Adrenal gland (tissue), 12 donors: Measurements from ENCODE around the gene HSD17B3. TPM values are rescaled to one million over a fixed set of nuclear protein-coding genes. Genes with fewer than 3 reads are reported as not detected.
A peak's percentile ranks its signal among the peaks of the same experiment; 100 is the strongest.

Experiments
- DNase-seq, 7 donors: peaks; one replicate each; pipeline ENCODE4 v3.0.0-alpha.2; 2019 to 2020
- H3K27ac ChIP-seq, 5 donors: fragments of 200-600 bp; sonication (generic) in 4 of 5; 1 replicate in 3 of 5; 2 replicates in 2 of 5; pipeline versions ENCODE4 v1.5.1 to v1.8.0; 2016 to 2020; ENCODE audit warnings: mild to moderate bottlenecking in 1 of 5
- H3K27me3 ChIP-seq: fragments of 200-600 bp; 2 replicates; pipeline ENCODE4 v1.8.0; 2021
- H3K36me3 ChIP-seq, 2 donors: fragments of 200-600 bp; replicated peaks in 1 of 2; 1 replicate in 1 of 2; 2 replicates in 1 of 2; pipeline versions ENCODE4 v1.5.1 to v1.8.0; 2018 to 2022
- H3K4me1 ChIP-seq, 2 donors: fragments of 200-600 bp; replicated peaks in 1 of 2; 1 replicate in 1 of 2; 2 replicates in 1 of 2; pipeline versions ENCODE4 v1.5.1 to v1.8.0; 2018 to 2021
- H3K4me3 ChIP-seq, 4 donors: fragments of 200-600 bp; sonication (generic) in 3 of 4; one replicate each; pipeline ENCODE4 v1.5.1; 2016 to 2018
- H3K9me3 ChIP-seq, 3 donors: fragments of 200-600 bp; sonication (generic) in 1 of 3; replicated peaks in 1 of 3; 1 replicate in 2 of 3; 2 replicates in 1 of 3; pipeline versions ENCODE4 v1.5.1 to v1.8.0; 2016 to 2021
- POLR2A ChIP-seq, 2 donors: fragments of 450-650 bp; IDR thresholded peaks; one replicate each; pipeline ENCODE4 v1.6.1; 2017; ENCODE audit warnings: antibody characterized with exemption in 2 of 2, mild to moderate bottlenecking in 2 of 2, moderate library complexity in 1 of 2
- WGBS, 4 donors: extraction: QIAGEN DNeasy Blood & Tissue Kit in 2 of 4; methylation state at CpG; one replicate each; pipeline versions ENCODE4 v1.1.5 to v1.1.7; 2013 to 2017; 5-methylcytosine and 5-hydroxymethylcytosine counted together
- intact Hi-C, 2 donors: fragments of 100-400 bp; cut with DNase I; formaldehyde crosslinking; loops; one replicate each; pipeline versions ENCODE4 v1.14.1 to v1.15.0; 2022 to 2023
- polyA plus RNA-seq, 3 donors: library from polyadenylated mRNA; stranded (reverse); fragments of 200-250 nt in 2 of 3; fragments of 350-450 nt in 1 of 3; fragmentation: Illumina TruSeq in 1 of 3; extraction: RNeasy Lipid Tissue Mini Kit (QIAGEN cat#74804) in 1 of 3; gene quantifications; one replicate each; pipeline ENCODE4 v1.2.3, GENCODE V29; 2013 to 2014
- total RNA-seq, 9 donors: library from RNA; depleted of rRNA in 4 of 9; stranded (reverse); fragments of >200 nt in 4 of 9; fragments of 120-200 nt in 1 of 9; fragmentation: NEBNext Ultra II Directional in 1 of 9; extraction: Animal tissue kit (Norgen Biotek cat#: 25700) in 1 of 9; gene quantifications; one replicate each; pipeline versions ENCODE4 v1.1.0 to v1.2.4, GENCODE V29; 2013 to 2023
- TF ChIP-seq, protein P1 (sequence below), 6 experiments: fragments of 450-650 bp in 4 of 6; fragments of 200-600 bp in 2 of 6; sonication (generic) in 1 of 6; IDR thresholded peaks; 1 replicate in 5 of 6; 2 replicates in 1 of 6; pipeline versions ENCODE4 v1.5.1 to v1.8.0; 2016 to 2021; ENCODE audit warnings: antibody characterized with exemption in 6 of 6, mild to moderate bottlenecking in 2 of 6, moderate library complexity in 1 of 6
- donor health status: healthy with polysubstance abuse.
- donor health status: Bipolar disorder and iron deficiency.
- donor health status: DM: yes; HTN: yes; CAD: no.
- donor health status: DM: no; HTN: no; CAD: no.
- donor health status: DM: no; HTN: no; CAD: no.
- donor health status: DM: yes; HTN: yes; CAD: no.

HSD17B3 gene
- total and polyA plus RNA-seq, 12 donors: 0.57 to 14.6 (median 4.7) TPM; not detected in 8

DNA sequence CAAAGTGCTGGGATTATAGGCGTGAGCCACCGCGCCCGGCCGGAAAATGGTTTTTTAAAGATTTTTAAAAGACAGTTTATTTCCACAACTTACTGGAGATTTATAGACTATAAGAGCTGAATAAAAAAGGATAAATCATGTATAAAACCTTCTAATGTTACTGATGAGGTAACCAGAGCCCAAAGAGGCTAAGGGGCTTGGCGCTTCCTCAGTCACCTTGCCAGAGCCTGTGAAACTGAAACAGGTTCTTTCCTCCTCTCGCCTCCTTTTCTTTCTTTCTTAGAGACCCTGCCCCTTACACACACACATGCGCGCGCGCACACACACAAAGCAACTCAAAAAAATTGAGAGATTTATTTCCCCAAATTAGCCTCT lies 69.8 kb downstream of the HSD17B3 start:
- Histone ChIP-seq H3K4me1 (peaks cover 0 to 11% of the 10 kb centered on the region in 2 donors), H3K27ac (peak overlapping the region in 2 of 5 donors; percentile 34 to 75), H3K4me3 (no peak overlapping the region), H3K36me3 (no peaks in the 10 kb centered on the region), H3K9me3 (no peaks in the 10 kb centered on the region), H3K27me3 (no peaks in the 10 kb centered on the region)
- no peak for DNase-seq
- intact Hi-C loops: loop anchor here (5.0 to 10.0 kb wide), 3 partner anchors 83 to 433 kb away; no protein-coding TSS in a partner anchor
- no peak for TF ChIP-seq POLR2A (IDR thresholded peaks at IDR 0.05)
- TF ChIP-seq, protein P1, sequence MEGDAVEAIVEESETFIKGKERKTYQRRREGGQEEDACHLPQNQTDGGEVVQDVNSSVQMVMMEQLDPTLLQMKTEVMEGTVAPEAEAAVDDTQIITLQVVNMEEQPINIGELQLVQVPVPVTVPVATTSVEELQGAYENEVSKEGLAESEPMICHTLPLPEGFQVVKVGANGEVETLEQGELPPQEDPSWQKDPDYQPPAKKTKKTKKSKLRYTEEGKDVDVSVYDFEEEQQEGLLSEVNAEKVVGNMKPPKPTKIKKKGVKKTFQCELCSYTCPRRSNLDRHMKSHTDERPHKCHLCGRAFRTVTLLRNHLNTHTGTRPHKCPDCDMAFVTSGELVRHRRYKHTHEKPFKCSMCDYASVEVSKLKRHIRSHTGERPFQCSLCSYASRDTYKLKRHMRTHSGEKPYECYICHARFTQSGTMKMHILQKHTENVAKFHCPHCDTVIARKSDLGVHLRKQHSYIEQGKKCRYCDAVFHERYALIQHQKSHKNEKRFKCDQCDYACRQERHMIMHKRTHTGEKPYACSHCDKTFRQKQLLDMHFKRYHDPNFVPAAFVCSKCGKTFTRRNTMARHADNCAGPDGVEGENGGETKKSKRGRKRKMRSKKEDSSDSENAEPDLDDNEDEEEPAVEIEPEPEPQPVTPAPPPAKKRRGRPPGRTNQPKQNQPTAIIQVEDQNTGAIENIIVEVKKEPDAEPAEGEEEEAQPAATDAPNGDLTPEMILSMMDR (IDR thresholded peaks at IDR 0.05): no peak
- WGBS, 4 donors: 48 to 66% (median 54%) methylated on average over 10 to 11 of the region's 11 CpGs

DNA sequence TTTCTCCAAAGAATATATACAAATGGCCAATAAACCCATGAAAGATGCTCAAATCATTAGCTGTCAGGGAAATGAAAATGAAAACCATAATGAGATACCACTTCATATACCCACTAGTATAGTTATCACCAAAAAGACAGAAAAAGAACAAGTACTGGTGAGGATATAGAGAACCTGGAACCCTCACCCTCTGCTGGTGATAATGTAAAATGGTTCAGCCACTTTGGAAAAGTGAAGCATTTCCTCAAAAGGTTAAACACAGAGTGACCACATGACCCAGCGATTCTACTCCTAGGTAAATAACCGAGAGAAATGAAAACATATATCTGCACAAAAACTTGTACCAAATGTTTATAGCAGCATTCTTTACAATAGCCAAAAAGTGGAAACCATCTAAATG lies 72.0 kb downstream of the HSD17B3 start:
- 76 to 89% (median 87%) methylated on average over 2 of the region's 2 CpGs for WGBS, 4 donors
- no peaks in the 10 kb centered on the region for H3K36me3 ChIP-seq
- DNase-seq: no peak
- peaks cover 0 to 11% of the 10 kb centered on the region in 2 donors for H3K4me1 ChIP-seq
- no peak overlapping the region for H3K4me3 ChIP-seq
- TF ChIP-seq POLR2A (IDR thresholded peaks at IDR 0.05): no peak
- TF ChIP-seq, protein P1 (IDR thresholded peaks at IDR 0.05): no peak
- intact Hi-C loops: loop anchor here (5.0 to 10.0 kb wide), 3 partner anchors 85 to 435 kb away; no protein-coding TSS in a partner anchor
- no peaks in the 10 kb centered on the region for H3K27me3 ChIP-seq
- no peak overlapping the region for H3K27ac ChIP-seq
- no peaks in the 10 kb centered on the region for H3K9me3 ChIP-seq

DNA sequence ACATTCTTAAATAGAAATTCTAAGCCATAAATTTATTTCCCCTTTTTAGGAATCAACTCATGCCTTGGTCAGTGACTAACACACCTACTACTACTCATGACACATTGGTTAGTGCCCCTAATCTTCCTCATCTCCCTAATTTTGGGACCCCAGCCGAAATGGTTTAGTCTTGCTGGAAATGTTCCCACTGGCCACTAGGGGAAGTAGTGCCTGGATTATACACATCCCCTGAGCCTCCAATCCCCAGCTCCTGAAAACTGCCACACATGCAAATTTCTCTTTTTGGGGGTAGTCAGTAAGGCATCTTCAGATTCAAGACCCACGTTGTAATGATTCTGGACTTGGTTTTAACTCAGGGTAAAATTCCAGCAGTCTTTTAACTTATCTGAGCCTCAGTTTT lies 79.8 kb downstream of the HSD17B3 start:
- intact Hi-C loops: no loop called here
- peaks cover 0 to 6% (median 5%) of the 10 kb centered on the region in 3 donors for H3K9me3 ChIP-seq
- no peaks in the 10 kb centered on the region for H3K36me3 ChIP-seq
- TF ChIP-seq, protein P1 (IDR thresholded peaks at IDR 0.05): peak in 5 of 6 experiments; percentile 19 to 45 (median 24)
- TF ChIP-seq POLR2A (IDR thresholded peaks at IDR 0.05): no peak
- H3K27ac ChIP-seq: no peak overlapping the region
- 31 to 41% (median 35%) methylated on average over 2 of the region's 2 CpGs for WGBS, 4 donors
- DNase-seq: no peak
- peaks cover 7 to 15% of the 10 kb centered on the region in 2 donors for H3K4me1 ChIP-seq
- no peak overlapping the region for H3K4me3 ChIP-seq
- peaks cover 5% of the 10 kb centered on the region for H3K27me3 ChIP-seq

DNA sequence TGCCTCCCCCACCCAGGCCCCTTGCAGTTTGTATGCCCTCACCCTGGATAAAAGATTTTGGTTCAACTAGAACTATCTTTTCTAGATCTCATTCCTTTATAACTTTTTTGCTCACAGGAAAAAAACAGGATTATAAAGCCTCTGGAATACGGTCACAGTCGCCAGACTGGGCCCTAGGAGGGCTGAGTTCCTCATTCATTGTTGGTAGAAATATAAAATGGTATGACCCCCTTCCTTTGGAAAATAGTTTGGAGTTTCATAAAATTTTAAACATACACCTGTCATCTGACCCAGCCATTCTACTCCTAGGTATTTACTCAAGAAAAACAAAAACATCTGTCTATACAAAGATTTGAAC lies 82.1 kb downstream of the HSD17B3 start:
- TF ChIP-seq POLR2A (IDR thresholded peaks at IDR 0.05): no peak
- TF ChIP-seq, protein P1 (IDR thresholded peaks at IDR 0.05): peak in 1 of 6 experiments; percentile 2
- WGBS, 4 donors: 91 to 100% (median 93%) methylated on average over 2 of the region's 2 CpGs
- Histone ChIP-seq H3K36me3 (no peaks in the 10 kb centered on the region), H3K27ac (no peak overlapping the region), H3K4me3 (peak overlapping the region in 1 of 4 donors; percentile 17), H3K27me3 (peaks cover 5% of the 10 kb centered on the region), H3K4me1 (peaks cover 7 to 19% of the 10 kb centered on the region in 2 donors), H3K9me3 (peaks cover 0 to 6% (median 5%) of the 10 kb centered on the region in 3 donors)
- intact Hi-C loops: loop anchor here (5.0 to 10.0 kb wide), 2 partner anchors 493 to 495 kb away; no protein-coding TSS in a partner anchor
- no peak for DNase-seq
